Parathyroid adenoma (tissue), 2 donors: ENCODE data around the gene PKMYT1.

Experiments used
- H2AFZ ChIP-seq: fragments of 300-600 bp; sonication (generic); one replicate; pipeline ENCODE4 v1.7.0; 2017; ENCODE audit warnings: antibody characterized with exemption, mild to moderate bottlenecking
- H3K27ac ChIP-seq: fragments of 300-600 bp; sonication (generic); one replicate; pipeline ENCODE4 v1.7.0; 2017
- H3K27me3 ChIP-seq: fragments of 300-600 bp; sonication (generic); one replicate; pipeline ENCODE4 v1.7.0; 2017; ENCODE audit warnings: low read length; ENCODE audit not compliant: control insufficient read depth, insufficient read depth
- H3K36me3 ChIP-seq: fragments of 300-600 bp; sonication (generic); one replicate; pipeline ENCODE4 v1.7.0; 2017; ENCODE audit warnings: low read length; ENCODE audit not compliant: control insufficient read depth, insufficient read depth
- H3K4me1 ChIP-seq: fragments of 300-600 bp; sonication (generic); one replicate; pipeline ENCODE4 v1.7.0; 2017; ENCODE audit warnings: control low read depth
- H3K4me2 ChIP-seq: fragments of 300-600 bp; sonication (generic); one replicate; pipeline ENCODE4 v1.7.0; 2017; ENCODE audit warnings: low read length
- H3K4me3 ChIP-seq: fragments of 300-600 bp; sonication (generic); one replicate; pipeline ENCODE4 v1.7.0; 2017; ENCODE audit warnings: low read depth, low read length
- H3K79me2 ChIP-seq: fragments of 300-600 bp; sonication (generic); one replicate; pipeline ENCODE4 v1.7.0; 2017; ENCODE audit warnings: control low read depth
- H3K9ac ChIP-seq: fragments of 300-600 bp; sonication (generic); one replicate; pipeline ENCODE4 v1.7.0; 2017; ENCODE audit warnings: mild to moderate bottlenecking
- H3K9me3 ChIP-seq: fragments of 300-600 bp; sonication (generic); one replicate; pipeline ENCODE4 v1.7.0; 2017; ENCODE audit warnings: low read length; ENCODE audit not compliant: control insufficient read depth
- CTCF ChIP-seq: fragments of 300-600 bp; sonication (generic); IDR thresholded peaks from one replicate; pipeline ENCODE4 v1.7.0; 2017; ENCODE audit warnings: antibody characterized with exemption, mild to moderate bottlenecking
- donor health status: primary hyperparathyroidism.

PKMYT1 gene

GRCh38 chr16:2980227-2981176 is at the start of gene PKMYT1:
Gene PKMYT1 (minus strand): TSS chr16:2980446. CDS start chr16:2979657, 789 bp downstream.
- peak within 1 kb of the TSS; percentile 100 for H2AFZ ChIP-seq
- H3K27ac ChIP-seq = peak within 1 kb of the TSS; percentile 59
- H3K4me3 ChIP-seq = peak within 1 kb of the TSS; percentile 86

DNA sequence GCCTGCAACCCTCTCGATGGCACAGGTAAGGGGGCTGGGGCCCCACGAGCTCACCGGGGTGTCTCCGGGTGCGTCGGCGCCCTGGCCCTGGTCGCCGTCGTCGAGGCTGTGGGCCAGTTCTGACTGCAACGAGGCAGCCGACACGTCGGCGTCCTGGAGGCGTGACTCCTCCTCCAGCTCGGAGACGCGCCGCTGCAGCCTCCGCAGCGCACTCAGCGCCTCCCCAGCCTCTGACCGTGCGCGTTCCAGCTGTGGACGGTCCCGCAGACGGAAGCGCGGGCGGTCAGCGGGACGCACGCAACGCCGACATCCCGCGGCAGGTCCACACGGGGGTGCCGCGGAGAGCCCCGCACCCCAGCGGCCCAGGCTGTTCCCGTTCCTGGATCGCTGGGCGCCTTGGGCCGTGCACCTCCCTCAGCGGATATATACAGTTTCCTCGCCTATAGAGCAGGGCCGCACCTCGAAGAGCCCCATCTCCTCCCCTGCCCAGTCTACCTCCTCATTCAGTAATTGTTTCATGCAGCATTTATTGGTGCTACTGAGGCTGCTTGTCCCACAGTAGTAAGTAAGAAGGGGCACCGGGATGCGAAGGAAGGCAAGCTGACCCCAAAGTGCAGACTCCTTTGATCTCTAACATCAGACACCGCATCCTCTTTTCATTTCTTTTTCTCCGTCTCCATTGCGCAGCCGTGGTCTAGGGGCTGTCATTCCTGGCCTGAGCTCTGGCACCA is 49.4 kb upstream of the PKMYT1 start:
- Histone ChIP-seq H3K36me3 (no peaks in the 10 kb centered on the region), H3K4me3 (no peak overlapping the region), H3K4me2 (no peak overlapping the region), H3K9me3 (no peaks in the 10 kb centered on the region), H3K9ac (no peak overlapping the region), H3K27ac (no peak overlapping the region), H3K4me1 (no peaks in the 10 kb centered on the region), H2AFZ (no peak overlapping the region), H3K79me2 (no peaks in the 10 kb centered on the region), H3K27me3 (no peaks in the 10 kb centered on the region)
- TF ChIP-seq CTCF = no peak

More at GRCh38 chr16:2980227-2981176, at the start of gene PKMYT1:
- no peaks in the 10 kb centered on the region for H3K36me3 ChIP-seq
- H3K79me2 ChIP-seq = no peaks in the 10 kb centered on the region
- no peak for TF ChIP-seq CTCF
- no peaks in the 10 kb centered on the region for H3K27me3 ChIP-seq
- H3K4me2 ChIP-seq = peak within 1 kb of the TSS; percentile 99
- peaks cover 3% of the 10 kb centered on the region for H3K4me1 ChIP-seq
- no peaks in the 10 kb centered on the region for H3K9me3 ChIP-seq
- peak within 1 kb of the TSS; percentile 80 for H3K9ac ChIP-seq

GRCh38 chr16:3028716-3029319 is 48.6 kb upstream of the PKMYT1 start:
- no peak overlapping the region for H3K4me3 ChIP-seq
- no peak overlapping the region for H3K27ac ChIP-seq
- no peaks in the 10 kb centered on the region for H3K4me1 ChIP-seq
- H3K36me3 ChIP-seq = no peaks in the 10 kb centered on the region
- H3K79me2 ChIP-seq = no peaks in the 10 kb centered on the region
- no peak overlapping the region for H2AFZ ChIP-seq
- H3K27me3 ChIP-seq = no peaks in the 10 kb centered on the region
- TF ChIP-seq CTCF = no peak
- H3K9ac ChIP-seq = no peak overlapping the region
- H3K4me2 ChIP-seq = no peak overlapping the region
- no peaks in the 10 kb centered on the region for H3K9me3 ChIP-seq

- peak; percentile 90 for TF ChIP-seq CTCF
- H3K27me3 ChIP-seq = no peaks in the 10 kb centered on the region
- H3K4me3 ChIP-seq = no peak overlapping the region
- no peaks in the 10 kb centered on the region for H3K9me3 ChIP-seq
- peak overlapping the region; percentile 58 for H2AFZ ChIP-seq
- H3K36me3 ChIP-seq = no peaks in the 10 kb centered on the region
- no peak overlapping the region for H3K27ac ChIP-seq
- no peak overlapping the region for H3K9ac ChIP-seq
- peak overlapping the region; percentile 34 for H3K4me2 ChIP-seq
- H3K4me1 ChIP-seq = peaks cover under 1% of the 10 kb centered on the region
- no peaks in the 10 kb centered on the region for H3K79me2 ChIP-seq
Observed at GRCh38 chr16:3027983-3028715, 47.9 kb upstream of the PKMYT1 start.
